GM12878 (cell line): ENCODE results near the gene TSNAX. TPM values are rescaled to one million over a fixed set of nuclear protein-coding genes. Genes with fewer than 3 reads are reported as not detected.

Experiments
- ATAC-seq: fragments of 200-7000 bp; cut with Tn5 transposase; 3 replicates; pipeline ENCODE4 v1.9.1; 2020; ENCODE audit warnings: mild to moderate bottlenecking, moderate library complexity
- BruUV-seq: library from RNA; stranded (reverse); fragments of 400-500 nt; replicated peaks from 2 replicates; lab custom pipeline; 2021; lab: Mats Ljungman, UMichigan
- CTCF ChIA-PET: fragments of 300-600 bp; sonication (Branson Sonifier 250); formaldehyde crosslinking; extraction: SDS; loops from one replicate; lab custom pipeline; 2021; ENCODE audit warnings: inconsistent platforms; lab: Yijun Ruan, JAX
- POLR2A ChIA-PET: fragments of 350-600 bp; formaldehyde crosslinking; extraction: SDS; loops from one replicate; lab custom pipeline; 2021; ENCODE audit warnings: inconsistent platforms; lab: Charles Lee
- RAD21 ChIA-PET: fragments of 300-600 bp; sonication (Branson Sonifier 250); formaldehyde crosslinking; loops from one replicate; lab custom pipeline; 2023; ENCODE audit warnings: antibody characterized with exemption; ENCODE audit not compliant: unreplicated experiment; lab: Charles Lee
- SMC1A ChIA-PET: fragments of 300-600 bp; sonication (Branson Sonifier 250); formaldehyde crosslinking; loops from one replicate; lab custom pipeline; 2023; ENCODE audit not compliant: unreplicated experiment, uncharacterized antibody; lab: Charles Lee
- DNase-seq: peaks from one replicate; pipeline ENCODE4 v3.0.0-alpha.2; 2011; ENCODE audit warnings: low read depth, low spot score
- FAIRE-seq: peaks from 3 replicates; lab custom pipeline; 2011; peaks lifted over from hg19 to GRCh38; lab: Jason Lieb, UNC
- H2AFZ ChIP-seq: 2 replicates; pipeline ENCODE4 v1.6.0; 2011; ENCODE audit warnings: low read depth, low read length, control low read depth; ENCODE audit not compliant: control insufficient read depth
- H3K27ac ChIP-seq: 2 replicates; pipeline ENCODE4 v1.5.1; 2011; ENCODE audit warnings: control low read depth; ENCODE audit not compliant: control insufficient read depth, insufficient read depth
- H3K27me3 ChIP-seq, 2 experiments: replicated peaks in 1 of 2; 2 replicates each; pipeline versions ENCODE4 v1.6.0 to v1.6.1; 2011; ENCODE audit warnings: low read length in 1 of 2; ENCODE audit not compliant: control insufficient read depth in 2 of 2, insufficient read depth in 2 of 2
- H3K36me3 ChIP-seq, 2 experiments: 2 replicates each; pipeline ENCODE4 v1.5.1; 2011; ENCODE audit warnings: low read length in 1 of 2; ENCODE audit not compliant: control insufficient read depth in 2 of 2, insufficient read depth in 2 of 2
- H3K4me1 ChIP-seq: 2 replicates; pipeline ENCODE4 v1.6.1; 2011; ENCODE audit warnings: mild to moderate bottlenecking, low read length, moderate library complexity, mixed read lengths; ENCODE audit not compliant: control insufficient read depth, insufficient read depth
- H3K4me2 ChIP-seq: 2 replicates; pipeline ENCODE4 v1.6.0; 2011; ENCODE audit warnings: control low read depth; ENCODE audit not compliant: control insufficient read depth, insufficient read depth
- H3K4me3 ChIP-seq: fragments of 200-600 bp; sonication (generic); 2 replicates; pipeline ENCODE4 v1.5.1; 2016
- H3K79me2 ChIP-seq: 2 replicates; pipeline ENCODE4 v1.6.0; 2011; ENCODE audit warnings: low read length; ENCODE audit not compliant: control insufficient read depth, insufficient read depth
- H3K9ac ChIP-seq: 2 replicates; pipeline ENCODE4 v1.8.0; 2011; ENCODE audit warnings: low read length, control low read depth, mixed read lengths; ENCODE audit not compliant: control insufficient read depth, insufficient read depth
- H3K9me3 ChIP-seq: replicated peaks from 3 replicates; pipeline ENCODE4 v1.5.1; 2011; ENCODE audit warnings: mild to moderate bottlenecking, low read length; ENCODE audit not compliant: control insufficient read depth, insufficient read depth
- H4K20me1 ChIP-seq: 2 replicates; pipeline ENCODE4 v1.6.0; 2011; ENCODE audit not compliant: control insufficient read depth, insufficient read depth
- BCL11A ChIP-seq: IDR thresholded peaks from 2 replicates; pipeline ENCODE4 v1.6.1; 2011; ENCODE audit warnings: low read depth, low read length
- CBFB ChIP-seq: IDR thresholded peaks from 2 replicates; pipeline ENCODE4 v1.6.1; 2016; ENCODE audit warnings: antibody characterized with exemption, low read depth
- CBX5 ChIP-seq: sonication (generic); IDR thresholded peaks from 2 replicates; pipeline ENCODE4 v1.6.1; 2016; ENCODE audit warnings: low read depth, moderate library complexity, mild to moderate bottlenecking, inconsistent platforms
- CHD4 ChIP-seq: fragments of 200-600 bp; sonication (generic); IDR thresholded peaks from 2 replicates; pipeline ENCODE4 v1.6.1; 2016; ENCODE audit warnings: mild to moderate bottlenecking
- CREM ChIP-seq: IDR thresholded peaks from 2 replicates; pipeline ENCODE4 v1.6.1; 2014; ENCODE audit warnings: antibody characterized with exemption, low read depth
- ELK1 ChIP-seq: IDR thresholded peaks from 2 replicates; pipeline ENCODE4 v1.6.1; 2012; ENCODE audit warnings: low read depth, low read length, improper control_type of control experiment
- EP300 ChIP-seq, 2 experiments: fragments of 150-350 bp in 1 of 2; IDR thresholded peaks; 2 replicates each; pipeline ENCODE4 v1.6.1; 2011 to 2012; ENCODE audit warnings: low read depth in 2 of 2, low read length in 2 of 2, borderline replicate concordance in 1 of 2, improper control_type of control experiment in 1 of 2, inconsistent platforms in 1 of 2; ENCODE audit not compliant: control insufficient read depth in 1 of 2
- HDAC6 ChIP-seq: fragments of 200-600 bp; sonication (generic); IDR thresholded peaks from one replicate; pipeline ENCODE4 v1.8.0; 2017; ENCODE audit warnings: antibody characterized with exemption; ENCODE audit not compliant: unreplicated experiment
- HDGF ChIP-seq: fragments of 450-650 bp; IDR thresholded peaks from 2 replicates; pipeline ENCODE4 v1.6.1; 2016; ENCODE audit warnings: antibody characterized with exemption
- MYB ChIP-seq: fragments of 150-350 bp; IDR thresholded peaks from 2 replicates; pipeline ENCODE4 v1.6.1; 2014; ENCODE audit warnings: mild to moderate bottlenecking, low read depth, low read length, borderline replicate concordance
- NR2C2 ChIP-seq: IDR thresholded peaks from 2 replicates; pipeline ENCODE4 v1.6.1; 2011; ENCODE audit warnings: borderline replicate concordance, low read depth; ENCODE audit not compliant: control insufficient read depth, insufficient read length
- RAD21 ChIP-seq: IDR thresholded peaks from 2 replicates; pipeline ENCODE4 v1.6.1; 2011; ENCODE audit warnings: mild to moderate bottlenecking, low read depth, low read length, moderate library complexity; ENCODE audit not compliant: insufficient read depth
- SUPT20H ChIP-seq: IDR thresholded peaks from 2 replicates; pipeline ENCODE4 v1.6.1; 2011; ENCODE audit warnings: low read depth, mild to moderate bottlenecking, low read length, moderate library complexity, borderline replicate concordance; ENCODE audit not compliant: control insufficient read depth
- SUZ12 ChIP-seq: fragments of 200-600 bp; sonication (generic); IDR thresholded peaks from one replicate; pipeline ENCODE4 v1.6.1; 2018; ENCODE audit warnings: antibody characterized with exemption, mild to moderate bottlenecking; ENCODE audit not compliant: unreplicated experiment
- TBL1XR1 ChIP-seq: IDR thresholded peaks from 2 replicates; pipeline ENCODE4 v1.6.1; 2012; ENCODE audit warnings: low read depth, low read length, improper control_type of control experiment
- WGBS: methylation state at CpG from one replicate; pipeline ENCODE4 v1.1.6; 2016; ENCODE audit warnings: low lambda C conversion rate; ENCODE audit not compliant: insufficient replicate concordance, insufficient coverage; ENCODE audit errors: missing lambda C conversion rate; 5-methylcytosine and 5-hydroxymethylcytosine counted together
- in situ Hi-C: fragments of 300-500 bp; cut with MboI; formaldehyde crosslinking; loops from 9 replicates; pipeline ENCODE4 v1.14.3; 2018; ENCODE audit warnings: mixed read lengths
- intact Hi-C: fragments of 100-400 bp; cut with micrococcal nuclease; formaldehyde crosslinking; loops from one replicate; pipeline ENCODE4 v1.14.2; 2022; ENCODE audit not compliant: unreplicated experiment
- polyA plus RNA-seq, 11 experiments: library from polyadenylated mRNA; depleted of rRNA in 4 of 11; unstranded in 6 of 11; stranded (reverse) in 5 of 11; fragments of >200 nt; fragmentation: Nextera tagmentation in 4 of 11; fragmentation: Illumina TruSeq in 1 of 11; extraction: Ambion mirVana in 4 of 11; extraction: Trizol in 1 of 11; gene quantifications; 1 replicate in 1 of 11; 2 replicates in 10 of 11; pipeline versions ENCODE4 v1.2.1 to v1.2.3, GENCODE V29; 2011 to 2016; ENCODE audit warnings: inconsistent platforms in 2 of 11, missing spikeins in 2 of 11, low read depth in 1 of 11
- total RNA-seq, 4 experiments: library from RNA; depleted of rRNA in 3 of 4; stranded (reverse); fragments of >200 nt in 3 of 4; fragmentation: Illumina TruSeq in 1 of 4; extraction: Trizol in 1 of 4; gene quantifications; 2 replicates each; pipeline versions ENCODE4 v1.2.1 to v1.2.3, GENCODE V29; 2013 to 2021
- TF ChIP-seq, protein P1 (sequence below): fragments of 450-650 bp; IDR thresholded peaks from 2 replicates; pipeline ENCODE4 v1.6.1; 2018; ENCODE audit warnings: borderline replicate concordance, mild to moderate bottlenecking; ENCODE audit not compliant: partially characterized antibody
- TF ChIP-seq, protein P2 (sequence below): IDR thresholded peaks from 2 replicates; pipeline ENCODE4 v1.6.1; 2012; ENCODE audit warnings: low read depth, low read length, improper control_type of control experiment

The TSNAX gene
- total and polyA plus RNA-seq, 10 of the 15 experiments (the other 5 are each of a cell fraction or from before 2014, with no cell fraction given) = 24.8 to 49.7 (median 35.6) TPM

DNA sequence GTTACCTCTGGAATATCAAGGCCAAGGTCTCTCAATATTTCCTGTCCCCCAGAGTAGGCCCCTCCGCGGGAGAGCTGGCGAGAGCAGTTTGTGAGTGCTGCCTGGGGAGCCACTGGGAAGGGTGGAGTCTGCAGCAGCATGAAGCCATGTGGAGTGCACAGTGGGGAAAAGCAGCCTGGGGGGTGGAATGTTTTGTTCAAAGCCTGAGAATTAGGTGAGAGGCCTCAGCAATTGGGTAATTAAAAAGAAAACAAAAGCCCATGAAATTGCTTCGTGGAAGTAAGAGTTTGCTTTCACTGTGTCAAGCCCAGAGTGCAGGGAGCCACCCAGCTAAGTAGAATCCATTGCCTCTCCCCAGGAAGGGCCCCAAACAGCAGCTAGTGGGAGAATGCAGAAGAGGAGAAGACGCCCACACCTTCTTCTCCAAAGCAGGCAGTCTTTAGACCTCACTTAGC lies 67.9 kb downstream of the TSNAX start (continued):
- no peak for TF ChIP-seq SUPT20H
- no peak for TF ChIP-seq EP300 (IDR thresholded peaks at IDR 0.05; ENCODE audit: borderline replicate concordance in 1 of 2, control insufficient read depth in 1 of 2, low read depth in 2 of 2, low read length in 2 of 2)
- TF ChIP-seq, protein P1, sequence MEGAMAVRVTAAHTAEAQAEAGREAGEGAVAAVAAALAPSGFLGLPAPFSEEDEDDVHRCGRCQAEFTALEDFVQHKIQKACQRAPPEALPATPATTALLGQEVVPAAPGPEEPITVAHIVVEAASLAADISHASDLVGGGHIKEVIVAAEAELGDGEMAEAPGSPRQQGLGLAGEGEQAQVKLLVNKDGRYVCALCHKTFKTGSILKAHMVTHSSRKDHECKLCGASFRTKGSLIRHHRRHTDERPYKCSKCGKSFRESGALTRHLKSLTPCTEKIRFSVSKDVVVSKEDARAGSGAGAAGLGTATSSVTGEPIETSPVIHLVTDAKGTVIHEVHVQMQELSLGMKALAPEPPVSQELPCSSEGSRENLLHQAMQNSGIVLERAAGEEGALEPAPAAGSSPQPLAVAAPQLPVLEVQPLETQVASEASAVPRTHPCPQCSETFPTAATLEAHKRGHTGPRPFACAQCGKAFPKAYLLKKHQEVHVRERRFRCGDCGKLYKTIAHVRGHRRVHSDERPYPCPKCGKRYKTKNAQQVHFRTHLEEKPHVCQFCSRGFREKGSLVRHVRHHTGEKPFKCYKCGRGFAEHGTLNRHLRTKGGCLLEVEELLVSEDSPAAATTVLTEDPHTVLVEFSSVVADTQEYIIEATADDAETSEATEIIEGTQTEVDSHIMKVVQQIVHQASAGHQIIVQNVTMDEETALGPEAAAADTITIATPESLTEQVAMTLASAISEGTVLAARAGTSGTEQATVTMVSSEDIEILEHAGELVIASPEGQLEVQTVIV = no peak

DNA sequence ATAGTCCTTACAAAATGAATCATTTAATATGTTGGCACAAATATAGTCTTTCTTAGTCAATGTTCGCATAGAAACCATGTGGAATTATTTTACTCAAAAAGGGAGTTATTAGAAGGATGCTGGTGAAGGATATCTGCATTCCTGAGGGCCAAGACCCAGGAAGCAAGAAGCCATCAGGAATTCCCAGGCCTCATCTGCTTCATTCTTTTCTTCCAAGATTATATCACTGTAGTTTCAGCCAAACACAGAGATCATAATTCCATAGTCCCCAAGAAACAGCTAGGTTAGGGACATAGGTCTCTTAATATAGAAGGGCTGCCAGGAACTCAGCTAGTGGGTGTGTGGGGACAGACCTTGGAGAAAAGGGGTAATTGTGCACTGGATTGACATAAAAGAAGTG lies 69.5 kb downstream of the TSNAX start:
- H3K4me1 ChIP-seq = no peaks in the 10 kb centered on the region
- H3K27ac ChIP-seq = no peak overlapping the region
- H3K36me3 ChIP-seq = no peaks in the 10 kb centered on the region
- ChIA-PET SMC1A (interaction anchor here (1.2 kb wide), 1 partner anchor 8 kb away, joined by 4 read pairs; no protein-coding TSS in a partner anchor), POLR2A (no interaction called here), CTCF (interaction anchor here (1.0 to 1.4 kb wide), 2 partner anchors 241 to 242 kb away, joined by 3 read pairs; no protein-coding TSS in a partner anchor), RAD21 (no interaction called here)
- H3K4me3 ChIP-seq = no peak overlapping the region
- in situ Hi-C loops (no loop called here), intact Hi-C loops (no loop called here)
- H2AFZ ChIP-seq = no peak overlapping the region
- no peak overlapping the region for H3K4me2 ChIP-seq
- FAIRE-seq (no peak), ATAC-seq (no peak), DNase-seq (no peak)
- no TSS peak for BruUV-seq
- no peaks in the 10 kb centered on the region for H4K20me1 ChIP-seq
- 30% methylated on average over 1 of the region's 1 CpG for WGBS
- no peaks in the 10 kb centered on the region for H3K79me2 ChIP-seq
- peaks cover 3% of the 10 kb centered on the region in 2 experiments; a peak in 2 of 4 replicates for H3K27me3 ChIP-seq
- no peaks in the 10 kb centered on the region; the same call in 2 of the 3 replicates for H3K9me3 ChIP-seq
- no peak overlapping the region for H3K9ac ChIP-seq
- TF ChIP-seq TBL1XR1 = no peak
- TF ChIP-seq SUPT20H = no peak
- TF ChIP-seq, protein P2, sequence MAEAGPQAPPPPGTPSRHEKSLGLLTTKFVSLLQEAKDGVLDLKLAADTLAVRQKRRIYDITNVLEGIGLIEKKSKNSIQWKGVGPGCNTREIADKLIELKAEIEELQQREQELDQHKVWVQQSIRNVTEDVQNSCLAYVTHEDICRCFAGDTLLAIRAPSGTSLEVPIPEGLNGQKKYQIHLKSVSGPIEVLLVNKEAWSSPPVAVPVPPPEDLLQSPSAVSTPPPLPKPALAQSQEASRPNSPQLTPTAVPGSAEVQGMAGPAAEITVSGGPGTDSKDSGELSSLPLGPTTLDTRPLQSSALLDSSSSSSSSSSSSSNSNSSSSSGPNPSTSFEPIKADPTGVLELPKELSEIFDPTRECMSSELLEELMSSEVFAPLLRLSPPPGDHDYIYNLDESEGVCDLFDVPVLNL = no peak
- TF ChIP-seq CBFB = no peak
- TF ChIP-seq RAD21 = no peak
- no peak for TF ChIP-seq HDGF
- no peak for TF ChIP-seq BCL11A
- no peak for TF ChIP-seq CBX5
- no peak for TF ChIP-seq ELK1
- no peak for TF ChIP-seq NR2C2
- no peak for TF ChIP-seq SUZ12
- TF ChIP-seq CHD4 = no peak
- TF ChIP-seq MYB = no peak
- TF ChIP-seq HDAC6 = no peak
- TF ChIP-seq CREM = no peak
